GM18870 (cell line): ENCODE measurements around the gene GATAD2B.

ENCODE experiments used
- ATAC-seq: cut with Tn5 transposase; IDR thresholded peaks from one replicate; pipeline ENCODE4 v1.9.1; 2021; ENCODE audit warnings: moderate library complexity; ENCODE audit not compliant: unreplicated experiment

GATAD2B gene

DNA sequence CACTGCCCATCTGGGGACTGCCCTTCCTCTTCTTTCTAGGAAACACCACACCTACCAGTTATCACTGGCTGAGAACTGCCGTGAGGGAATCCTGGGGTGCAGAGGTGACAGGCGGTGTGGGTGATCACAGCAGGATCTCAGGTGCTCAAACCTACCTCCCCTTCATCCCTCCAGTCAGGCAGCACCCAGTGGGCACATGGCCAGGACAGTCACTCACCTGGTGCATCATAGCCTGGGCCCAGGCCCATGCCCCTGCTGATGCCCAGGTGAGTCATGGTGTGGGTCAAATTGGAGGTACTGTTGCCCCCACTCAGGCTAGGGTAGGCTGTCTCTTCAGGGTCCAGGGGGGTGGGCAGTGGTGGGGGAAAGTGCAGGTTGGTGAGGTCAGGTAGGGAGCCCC lies 29.0 kb upstream of the GATAD2B start:
- no peak for ATAC-seq

DNA sequence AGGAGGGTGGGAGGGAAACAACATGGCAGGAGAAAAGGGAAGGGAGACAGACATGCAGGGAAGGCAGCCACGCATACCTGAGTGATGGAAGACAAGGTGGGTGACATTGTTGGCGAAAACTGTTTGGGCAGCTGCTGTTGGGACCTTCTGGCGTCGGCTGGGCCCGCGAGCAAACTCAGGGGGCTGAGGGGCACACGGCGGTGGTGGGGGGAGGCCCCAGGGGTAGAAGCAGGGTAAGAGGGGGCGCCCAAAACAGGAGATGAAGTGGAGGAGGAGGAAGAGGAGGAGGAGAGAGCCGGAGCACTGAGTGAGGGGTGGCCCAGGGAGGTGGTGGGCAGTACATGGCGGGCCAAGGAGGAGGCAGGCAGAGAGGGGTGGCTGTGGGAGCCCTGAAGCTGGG lies 28.4 kb upstream of the GATAD2B start:
- ATAC-seq = no peak

DNA sequence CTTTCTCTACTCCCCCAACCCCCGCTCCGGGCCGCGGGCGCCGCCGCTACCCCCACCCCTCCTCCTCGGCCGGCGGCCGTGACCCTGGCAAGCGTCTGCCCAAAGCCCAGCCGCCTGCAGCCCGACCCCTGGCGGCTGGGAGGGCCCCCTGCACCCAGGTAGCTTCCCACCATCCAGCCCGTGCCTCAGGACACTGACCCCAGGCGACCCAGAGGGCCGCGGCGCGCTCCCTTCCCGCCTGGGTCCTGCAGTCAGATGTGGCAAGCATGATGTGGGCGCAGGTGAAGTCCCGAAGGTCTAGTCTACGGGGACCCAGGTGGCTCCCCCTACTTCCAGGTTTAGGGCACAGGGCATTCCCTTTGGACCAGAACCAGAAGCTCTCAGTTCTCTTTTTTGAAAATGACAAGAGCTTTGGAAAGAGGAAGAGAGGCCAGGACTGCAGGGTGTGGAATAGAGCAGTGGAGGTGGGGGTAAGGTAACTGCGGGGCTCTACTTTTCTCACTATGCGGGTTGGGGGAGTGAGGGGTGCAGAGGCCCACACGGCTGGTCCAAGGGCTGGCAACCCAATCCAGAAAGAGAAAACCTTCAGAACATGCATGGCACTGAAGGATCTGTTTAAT lies 24.0 kb upstream of the GATAD2B start, which contains the start of gene DENND4B:
Gene DENND4B, minus strand, starts transcription at position 97 of the 620 bp plus-strand sequence. CDS start 2,344 bp downstream, outside the sequence.
- ATAC-seq = peak; percentile 33

DNA sequence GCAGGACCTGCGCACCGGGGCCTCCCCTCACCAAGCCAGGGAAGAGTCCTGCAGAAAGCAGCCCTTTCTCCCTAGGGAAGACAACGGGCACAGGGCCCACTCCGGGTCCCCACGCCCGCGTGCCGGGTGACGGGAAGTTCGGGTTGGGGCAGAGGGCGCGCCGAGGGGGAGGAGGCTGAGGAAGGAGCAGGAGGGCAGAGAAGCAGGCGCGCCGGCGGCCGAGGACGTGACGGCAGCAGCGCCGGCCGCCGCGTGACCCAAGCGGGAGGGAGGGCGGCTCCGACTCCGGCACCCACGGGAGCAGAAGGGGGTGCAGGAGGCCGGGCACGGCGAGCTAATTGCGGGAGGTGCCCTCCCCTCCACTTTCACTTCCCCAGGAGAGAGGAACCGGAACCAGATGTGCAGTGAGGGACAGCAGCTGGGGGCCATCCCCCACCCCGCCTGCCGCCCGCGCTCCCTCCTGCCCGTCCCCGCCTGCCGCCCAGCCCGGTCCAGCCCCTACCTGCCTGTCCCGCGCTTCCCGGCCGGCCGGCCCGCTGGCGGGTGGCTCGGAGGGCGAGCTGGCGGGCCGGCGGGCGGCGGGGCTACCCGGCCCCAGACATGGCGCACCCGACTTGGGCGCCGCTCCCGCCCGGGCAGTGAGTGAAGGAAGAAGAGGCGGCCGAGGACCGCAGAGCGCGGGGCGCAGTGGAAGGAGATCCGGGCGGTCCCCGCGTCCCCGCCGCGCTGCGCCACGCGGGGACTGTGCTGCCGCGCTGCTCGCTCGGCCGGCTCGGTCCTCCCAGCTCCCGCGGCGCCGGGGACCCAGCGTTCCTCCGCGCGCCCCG lies 23.2 kb upstream of the GATAD2B start:
- ATAC-seq = peak; percentile 68

DNA sequence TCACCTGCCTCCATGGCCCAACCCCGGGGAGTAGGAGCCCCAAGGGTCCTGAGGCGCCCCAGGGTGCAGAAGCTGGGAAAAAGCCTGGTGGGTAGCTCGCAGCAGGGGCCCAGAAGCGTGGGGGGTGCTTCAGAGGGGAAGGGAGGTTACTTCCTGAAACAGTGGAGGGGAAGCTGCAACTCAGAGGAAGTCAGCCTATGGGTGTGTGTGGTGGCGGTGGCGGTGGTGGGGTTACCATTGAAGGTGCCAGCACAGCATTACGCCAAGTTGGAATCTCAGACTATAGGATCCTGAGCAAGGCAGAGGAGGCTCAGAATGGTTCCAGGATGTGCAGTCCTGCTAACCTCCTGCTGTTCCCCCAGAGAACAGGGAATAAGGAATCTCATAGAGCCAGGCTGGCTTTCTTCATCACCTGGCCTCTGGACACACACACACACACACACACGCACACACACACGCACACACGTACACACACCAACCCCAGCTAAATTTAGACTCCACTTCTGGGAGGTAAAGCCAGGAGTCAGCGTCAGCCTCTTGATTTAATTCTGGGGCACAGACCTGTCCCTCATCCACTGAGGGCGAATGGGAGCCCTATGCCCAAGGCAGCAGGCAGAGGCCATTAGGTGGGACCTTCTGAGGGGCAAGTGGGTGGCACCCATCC lies 22.5 kb upstream of the GATAD2B start:
- no peak for ATAC-seq

DNA sequence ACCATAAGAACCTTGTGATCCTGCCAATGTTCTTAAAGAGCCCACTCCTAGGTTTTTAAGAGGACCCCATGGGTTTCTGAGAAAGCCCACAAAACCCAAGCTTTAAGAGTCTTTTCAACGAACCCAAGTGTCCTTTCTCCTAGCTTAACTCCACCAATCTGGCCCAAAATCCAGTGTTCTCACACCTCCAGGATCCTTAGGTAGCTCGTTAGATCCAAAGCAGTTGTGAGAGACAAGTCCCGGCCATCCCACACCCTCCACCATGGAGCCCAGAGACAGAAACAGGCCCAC lies 22.0 kb upstream of the GATAD2B start:
- ATAC-seq = no peak

DNA sequence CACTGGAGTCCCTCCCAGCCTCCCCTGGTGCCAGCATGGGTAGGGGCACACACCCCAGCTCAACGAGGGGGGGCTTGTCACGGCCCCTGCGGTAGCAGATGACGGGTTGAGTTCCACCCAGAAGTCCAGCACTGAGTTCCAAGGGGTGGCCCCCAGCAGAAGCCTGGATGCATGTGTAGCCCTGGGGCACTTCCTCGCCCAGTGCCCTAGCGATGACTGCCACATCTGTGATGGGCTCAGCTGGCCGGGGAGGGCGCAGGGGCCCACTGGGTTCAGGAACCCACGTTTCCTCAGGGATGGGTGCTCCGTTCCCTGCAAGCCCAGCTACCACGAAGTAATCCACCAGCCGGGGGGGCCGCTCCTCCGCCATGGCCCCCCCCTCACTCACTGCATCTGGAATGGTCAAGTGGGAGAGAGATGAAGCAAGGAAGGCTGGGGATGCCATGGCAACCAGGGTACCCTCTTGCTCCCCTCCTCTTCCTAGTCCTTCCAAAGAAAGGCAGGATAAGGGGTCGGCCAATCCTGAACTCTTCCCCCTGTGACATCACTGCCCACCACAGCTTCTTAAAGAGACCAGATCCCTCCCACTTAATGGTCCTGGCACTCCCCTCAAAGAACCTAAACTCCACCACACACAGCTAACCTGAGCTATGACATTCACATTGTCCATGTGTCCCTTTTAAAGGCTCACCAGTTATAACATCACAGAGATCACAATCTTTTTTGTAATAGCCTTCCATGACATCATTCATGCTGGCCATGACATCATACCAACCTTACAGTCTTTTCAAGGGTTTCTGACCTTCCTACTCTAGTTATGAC lies 21.4 kb upstream of the GATAD2B start:
- ATAC-seq = no peak

DNA sequence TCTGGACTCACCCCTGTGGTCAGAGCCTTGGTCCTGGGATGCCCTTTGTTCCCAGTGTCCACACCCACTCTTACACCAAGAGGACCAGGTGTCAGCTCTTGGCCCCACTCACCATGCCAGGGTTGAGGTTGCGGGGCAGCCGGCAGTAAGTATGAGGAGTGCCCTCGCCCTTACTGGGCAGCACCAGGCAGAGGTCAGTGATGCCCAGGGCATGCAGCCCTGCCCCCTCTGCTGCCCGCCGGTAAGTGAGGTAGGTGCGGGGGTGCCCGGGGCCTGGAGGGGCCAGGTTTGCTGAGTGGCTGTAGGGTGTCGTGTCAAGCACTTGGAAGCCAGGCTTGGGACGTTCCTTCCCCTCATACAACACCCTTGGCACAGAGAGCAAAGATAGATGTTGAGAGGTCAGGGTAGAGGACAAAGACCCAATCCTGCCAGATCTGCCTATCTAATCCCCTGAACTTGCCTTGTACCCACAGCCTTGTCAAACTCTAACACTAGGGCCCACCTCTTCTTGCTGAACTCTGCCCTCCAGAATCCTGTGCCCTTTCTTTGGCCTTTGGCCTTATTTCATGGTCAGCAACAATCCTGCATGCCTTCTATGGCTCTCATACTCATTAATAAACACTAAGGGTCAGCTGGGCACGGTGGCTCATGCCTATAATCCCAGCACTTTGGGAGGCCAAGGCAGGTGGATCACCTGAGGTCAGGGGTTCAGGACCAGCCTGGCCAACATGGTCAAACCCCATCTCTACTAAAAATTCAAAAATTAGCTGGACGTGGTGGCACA lies 20.2 kb upstream of the GATAD2B start:
- ATAC-seq = no peak

DNA sequence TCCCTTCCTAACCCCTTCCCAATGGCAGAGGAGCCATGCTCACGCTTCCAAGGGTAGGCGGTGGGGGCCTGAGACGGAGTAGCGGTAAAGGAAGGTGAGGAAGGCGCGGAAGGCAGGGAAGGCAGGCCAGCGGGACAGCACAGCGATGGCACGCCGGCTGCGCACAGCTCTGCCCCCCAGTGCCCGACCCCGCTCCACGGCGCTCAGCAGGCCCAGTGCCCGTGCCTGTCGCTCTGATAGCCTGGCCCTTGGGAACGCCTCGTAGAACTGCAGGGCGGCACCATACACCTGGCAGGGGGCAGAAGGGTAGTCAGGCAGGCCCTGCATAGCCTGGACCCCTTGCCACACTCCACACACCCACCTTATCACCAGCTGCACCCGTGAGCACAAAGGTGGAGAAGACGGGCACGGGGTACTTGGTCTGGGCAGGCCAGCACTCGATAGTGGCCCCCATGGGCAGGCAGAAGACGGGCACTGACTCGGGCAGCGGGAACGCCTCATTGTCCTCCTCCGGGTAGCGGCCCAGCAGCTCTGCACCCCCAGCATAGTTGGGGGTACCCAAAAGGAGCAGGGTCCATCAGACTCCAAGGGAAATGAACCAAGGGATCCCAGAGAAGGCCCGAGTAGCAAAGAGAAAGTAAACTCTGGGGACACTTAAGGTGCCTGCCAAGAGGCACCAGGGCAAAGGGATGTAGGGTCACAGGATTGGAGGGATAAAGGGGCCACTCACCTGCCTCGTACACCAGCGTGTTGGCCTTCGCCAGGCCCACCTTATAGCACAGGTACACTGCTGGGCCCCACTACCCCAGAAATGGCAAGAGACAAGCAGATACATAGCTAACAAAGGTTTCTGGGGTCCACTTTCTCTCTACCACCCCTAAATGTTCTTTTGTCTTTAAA lies 19.3 kb upstream of the GATAD2B start:
- no peak for ATAC-seq

DNA sequence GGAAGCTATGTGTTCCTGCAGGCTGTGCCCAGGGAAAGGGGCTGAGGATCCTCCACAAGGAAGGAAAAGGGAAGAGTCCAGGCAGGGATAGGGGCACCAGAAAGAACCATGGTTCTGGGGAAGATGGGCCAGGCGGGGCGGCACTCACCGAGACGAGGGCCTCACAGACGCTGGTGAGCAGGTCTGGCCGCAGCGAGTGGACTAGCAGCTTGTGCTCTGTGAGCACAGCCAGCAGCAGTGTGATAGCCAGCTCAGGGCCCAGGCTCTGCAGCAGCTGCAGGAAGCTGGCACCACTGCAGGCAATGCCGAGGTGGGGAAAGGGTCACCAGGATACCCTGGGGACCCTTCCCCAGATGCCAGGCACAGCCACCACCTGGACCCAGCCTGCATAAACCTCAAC lies 18.0 kb upstream of the GATAD2B start:
- no peak for ATAC-seq

DNA sequence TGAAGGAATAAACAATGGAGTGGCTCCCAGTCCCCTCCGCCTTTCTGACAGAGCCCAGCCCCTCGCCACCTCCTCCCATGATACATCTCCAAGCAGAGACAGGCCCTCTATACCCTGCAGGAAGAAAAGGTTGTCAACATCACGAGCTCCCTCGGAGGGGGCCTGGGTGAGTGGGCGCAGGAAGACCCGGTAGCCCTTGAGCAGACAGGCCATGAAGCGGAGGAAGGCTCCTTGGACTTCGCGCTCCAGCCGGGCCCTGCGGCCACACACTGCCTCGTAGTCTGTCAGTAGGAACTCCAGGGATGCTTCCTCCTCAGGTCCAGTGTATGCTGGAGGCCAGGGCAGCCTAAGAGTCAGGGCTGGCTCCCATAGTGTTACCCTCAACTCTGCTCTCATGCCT lies 16.7 kb upstream of the GATAD2B start:
- no peak for ATAC-seq

DNA sequence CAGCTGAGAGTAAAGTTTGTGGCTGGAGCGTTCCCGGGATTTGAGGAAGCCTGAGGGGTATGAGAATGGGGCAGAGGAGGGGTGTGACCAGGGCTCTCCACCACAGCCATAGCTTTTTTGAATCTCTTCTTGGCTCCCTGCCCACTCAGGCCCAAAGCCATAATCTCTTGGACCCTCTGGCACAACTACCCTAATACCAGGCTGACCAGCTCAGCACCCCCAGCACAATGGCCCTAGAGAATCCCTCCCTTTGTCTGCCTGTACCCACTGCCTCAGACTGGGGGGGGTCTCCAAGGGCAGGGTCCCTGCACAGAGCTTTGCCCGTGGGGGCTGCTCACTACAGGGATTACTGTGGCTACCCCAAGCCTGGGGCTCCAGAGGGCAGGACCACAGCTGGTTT lies 16.2 kb upstream of the GATAD2B start:
- ATAC-seq = no peak

DNA sequence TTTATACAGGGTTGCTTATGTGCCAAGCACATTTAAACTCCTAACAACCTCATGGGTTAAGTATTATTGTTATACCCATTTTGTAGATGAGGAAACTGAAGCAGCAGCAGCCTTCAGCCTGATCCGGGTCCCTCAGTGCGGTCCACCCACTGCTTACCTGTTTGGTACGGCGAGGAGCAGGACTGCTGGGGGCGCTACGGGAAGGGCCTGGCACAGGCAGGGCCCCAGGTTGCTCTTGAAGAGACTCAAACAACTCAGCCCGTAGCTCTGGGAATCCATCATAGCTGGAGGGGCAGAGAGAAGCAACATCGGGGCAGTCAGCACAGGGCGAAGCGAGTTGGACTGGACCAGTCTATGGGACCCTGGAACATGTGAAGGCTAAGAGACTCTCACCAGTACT lies 14.6 kb upstream of the GATAD2B start:
- no peak for ATAC-seq

DNA sequence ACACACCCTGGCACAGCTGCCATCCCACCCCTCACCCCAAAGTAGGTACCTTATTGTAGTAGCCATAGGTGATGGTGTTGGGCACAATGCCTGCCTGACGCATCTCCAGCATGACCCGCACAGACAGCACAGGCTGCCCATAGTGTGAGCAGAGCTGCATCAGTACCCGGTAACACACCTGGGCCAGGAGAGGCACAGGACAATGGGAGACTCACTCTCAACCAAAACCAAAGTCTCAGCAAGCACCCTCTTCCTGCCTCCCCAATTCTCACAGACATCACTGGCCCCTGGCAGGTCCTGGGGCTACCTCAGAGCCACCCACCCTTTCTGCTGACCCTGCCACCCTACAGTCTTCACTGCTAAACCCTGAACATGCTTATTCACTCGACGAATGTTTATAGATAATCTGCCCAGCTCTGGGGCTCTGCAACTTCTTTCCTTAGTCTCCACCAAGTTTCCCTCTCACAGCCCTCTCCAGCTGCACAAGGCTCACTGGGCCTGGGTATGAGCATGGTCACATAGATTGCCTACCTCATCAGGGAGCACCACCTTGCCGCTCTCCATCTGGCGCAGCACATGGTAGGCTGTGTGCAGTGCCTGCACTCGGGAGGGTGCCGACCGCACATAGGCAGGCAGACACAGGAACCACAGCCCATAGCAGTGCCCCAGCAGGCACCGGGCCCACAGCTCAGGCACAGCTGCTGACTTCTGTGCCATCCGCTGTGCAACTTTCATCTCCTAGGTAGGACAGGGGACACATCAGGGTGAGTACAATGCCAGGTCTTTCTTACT lies 13.4 kb upstream of the GATAD2B start:
- no peak for ATAC-seq

DNA sequence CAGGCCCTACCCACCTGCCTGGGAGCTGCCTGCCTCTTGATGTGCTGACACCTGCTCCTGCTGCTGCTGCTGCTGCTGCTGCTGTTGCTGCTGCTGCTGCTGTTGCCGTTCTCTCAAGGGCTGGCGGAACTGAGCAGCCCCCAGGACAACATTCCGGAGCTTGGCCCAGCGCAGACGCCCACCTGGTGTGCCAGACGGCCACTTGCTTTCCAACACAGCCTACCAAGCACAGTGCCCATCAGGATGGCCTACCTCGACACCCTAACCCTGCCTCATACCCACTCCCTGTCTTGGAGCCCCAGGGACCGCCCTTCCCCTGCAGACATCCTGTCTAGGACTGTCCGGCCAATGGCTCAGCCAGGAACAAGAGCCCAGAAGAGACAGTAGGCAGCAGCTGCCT lies 12.0 kb upstream of the GATAD2B start:
- no peak for ATAC-seq

DNA sequence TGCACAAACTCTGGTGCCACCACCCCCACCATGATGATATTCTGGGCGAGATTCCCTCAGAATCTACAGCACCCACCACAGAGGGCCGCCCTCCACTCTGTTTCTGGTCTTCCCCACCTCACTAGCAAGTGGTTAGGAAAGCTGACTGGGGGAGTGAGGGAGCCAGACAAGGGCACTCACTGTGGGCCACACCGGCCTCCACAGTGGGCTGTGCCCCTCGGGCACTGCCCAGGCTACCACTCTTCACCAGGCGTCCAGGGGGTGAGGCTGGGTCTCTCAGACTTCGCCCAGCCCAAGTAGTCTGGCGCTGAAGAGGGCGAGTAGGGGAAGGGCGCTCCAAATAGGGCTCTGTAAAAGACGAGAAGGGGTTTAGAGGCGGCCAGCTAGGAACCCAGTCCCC lies 11.2 kb upstream of the GATAD2B start:
- ATAC-seq = no peak

DNA sequence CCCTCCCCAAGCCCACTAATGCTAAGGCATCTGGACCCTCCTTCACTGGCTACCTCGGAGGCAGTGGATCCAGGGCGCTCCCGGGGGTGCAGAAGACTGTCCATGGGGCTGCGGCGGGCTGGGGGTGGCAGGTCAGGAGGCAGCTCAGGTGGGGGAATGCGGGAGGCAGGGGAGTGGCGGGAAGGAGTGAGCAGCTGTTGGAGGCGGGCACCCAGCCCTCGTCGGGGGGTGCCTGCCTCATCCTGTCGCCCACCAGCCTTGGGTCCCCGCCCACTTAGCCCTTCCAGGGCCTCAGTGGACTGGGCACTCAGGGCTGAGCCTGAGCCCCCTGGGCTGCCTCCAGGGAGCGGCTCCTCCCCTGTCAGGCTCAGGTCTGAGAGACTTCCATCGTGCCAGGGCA lies 10.7 kb upstream of the GATAD2B start:
- ATAC-seq = no peak

DNA sequence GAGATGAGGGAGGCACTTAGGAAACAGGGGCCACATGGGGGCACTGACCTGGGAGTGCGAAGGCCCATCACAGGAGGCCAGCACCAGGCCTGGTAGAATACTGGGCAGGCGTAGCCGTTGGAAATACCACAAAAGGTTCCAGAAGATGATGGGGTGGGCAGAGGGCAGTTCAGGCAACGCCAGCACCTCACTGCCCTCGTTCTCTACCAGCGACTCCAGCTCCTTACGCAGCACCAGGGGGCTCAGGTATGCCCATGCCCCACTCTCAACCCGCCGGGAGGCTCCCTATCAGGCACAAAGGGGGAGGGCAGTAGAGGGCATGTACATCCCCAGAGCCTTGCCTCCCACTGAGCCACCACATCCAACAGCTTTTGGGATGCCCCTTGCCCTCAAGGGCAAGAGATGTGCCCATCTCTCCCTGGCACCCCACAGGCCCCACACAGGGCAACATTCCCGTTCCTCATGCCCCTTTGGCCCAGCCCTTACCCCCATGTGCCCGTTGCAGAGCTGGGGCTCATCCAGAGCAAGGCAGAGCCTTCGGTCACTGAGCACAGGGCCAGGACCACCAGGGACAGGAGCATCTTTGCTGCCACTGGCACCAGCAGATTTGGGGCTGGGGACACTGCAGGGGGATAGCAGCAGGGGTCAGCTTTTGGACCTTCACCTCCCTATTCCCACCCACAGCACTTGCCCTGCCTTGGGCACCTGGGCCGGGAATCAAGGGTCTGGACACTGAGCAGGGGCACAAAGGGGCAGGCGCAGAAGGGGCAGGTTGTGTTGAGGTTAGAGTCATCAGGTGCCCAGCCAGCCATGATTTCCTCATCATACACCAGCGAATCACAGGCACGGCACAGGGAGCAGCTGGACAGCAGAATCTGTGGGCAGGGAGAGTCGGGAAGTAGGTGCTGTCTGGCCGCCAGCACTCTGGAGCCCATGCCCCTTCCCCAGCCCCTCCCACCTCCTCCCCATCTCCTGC lies 9.7 kb upstream of the GATAD2B start:
- no peak for ATAC-seq
